NCI-H1048 (cell line): ENCODE data around the gene P2RX1.
"Not testable (repeated sequence)": the region's sequence is repeated elsewhere in the genome, so short reads cannot be mapped to it uniquely, and the experiment has no call there.

Experiments used
- DNase-seq: peaks from one replicate; lab custom pipeline; 2025; lab: John Stamatoyannopoulos, UW

The P2RX1 gene

DNA sequence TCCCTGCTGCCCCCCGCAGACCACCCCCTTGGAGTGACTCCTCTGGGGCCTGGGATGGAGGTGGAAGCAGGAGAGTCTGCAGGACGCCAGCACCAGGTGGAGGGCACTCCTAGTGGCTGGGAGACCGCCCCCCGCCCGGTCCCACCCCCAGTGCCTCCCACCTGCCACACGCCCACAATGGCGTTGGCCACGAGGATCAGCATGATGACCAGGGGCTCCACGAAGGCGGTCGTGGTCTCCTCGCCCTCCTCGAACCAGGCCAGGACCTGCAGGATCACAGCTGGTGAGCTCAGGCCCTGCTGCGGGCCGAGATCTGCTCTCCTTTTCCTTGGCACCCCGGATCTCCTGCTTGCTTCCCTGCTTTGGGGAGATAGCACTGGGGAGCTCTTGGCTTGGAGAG, 35.2 kb upstream of the P2RX1 start:
- no peak for DNase-seq

DNA sequence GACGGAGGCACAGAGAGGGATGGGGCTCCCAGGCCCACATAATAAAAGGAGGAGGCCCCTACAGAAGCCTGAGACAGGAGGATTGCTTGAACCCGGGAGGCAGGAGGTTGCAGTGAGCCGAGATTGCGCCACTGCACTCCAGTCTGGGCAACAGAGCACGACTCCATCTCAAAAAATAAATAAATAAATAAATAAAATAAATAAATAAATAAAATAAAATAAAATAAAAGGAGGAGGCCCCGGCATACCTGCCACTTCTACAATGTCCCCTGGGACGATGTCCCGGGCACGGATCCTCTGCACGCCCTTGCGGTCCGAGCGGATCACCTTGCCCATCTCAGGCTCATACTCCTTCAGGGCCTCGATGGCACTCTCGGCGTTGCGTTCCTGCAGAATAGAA, 34.7 kb upstream of the P2RX1 start:
- no peak for DNase-seq

DNA sequence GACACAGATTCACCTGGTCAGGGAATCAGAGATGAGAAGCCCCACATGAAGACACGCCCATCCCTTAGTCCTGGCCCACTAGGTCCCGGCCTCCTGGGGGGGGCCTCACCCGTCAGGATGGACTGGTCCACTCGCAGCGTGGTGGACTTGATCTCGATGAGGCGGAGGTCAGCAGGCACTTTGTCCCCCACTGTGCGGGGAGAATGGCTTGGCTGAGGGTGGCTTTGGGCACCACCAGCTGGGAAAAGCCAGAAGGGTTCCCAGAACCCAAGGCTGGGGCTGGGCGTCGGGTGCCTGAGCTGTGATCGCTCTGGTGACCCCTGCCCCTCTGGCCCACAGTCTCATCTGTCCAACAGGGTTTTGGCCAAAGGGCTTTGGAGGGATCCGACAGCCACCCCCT, 34.3 kb upstream of the P2RX1 start:
- no peak for DNase-seq

DNA sequence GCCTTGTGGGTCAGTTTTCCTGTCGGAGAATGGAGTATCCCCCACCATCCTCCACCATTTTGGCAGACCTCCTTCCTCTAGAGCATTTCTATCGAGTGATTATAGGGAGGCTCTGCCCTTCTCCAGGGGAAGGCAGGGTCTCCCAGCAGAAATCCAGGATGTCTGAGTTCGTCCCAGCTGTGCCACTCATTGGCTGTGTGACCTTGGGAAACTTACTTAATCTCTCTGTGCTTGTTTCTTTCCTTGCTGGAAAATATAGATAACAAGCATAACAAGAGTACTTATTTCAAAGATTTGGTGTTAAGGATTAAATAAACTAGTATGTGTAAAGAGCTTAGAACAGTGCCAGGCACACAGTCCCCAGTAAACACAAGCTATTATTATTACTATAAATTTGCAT, 33.2 kb upstream of the P2RX1 start:
- no peak for DNase-seq

DNA sequence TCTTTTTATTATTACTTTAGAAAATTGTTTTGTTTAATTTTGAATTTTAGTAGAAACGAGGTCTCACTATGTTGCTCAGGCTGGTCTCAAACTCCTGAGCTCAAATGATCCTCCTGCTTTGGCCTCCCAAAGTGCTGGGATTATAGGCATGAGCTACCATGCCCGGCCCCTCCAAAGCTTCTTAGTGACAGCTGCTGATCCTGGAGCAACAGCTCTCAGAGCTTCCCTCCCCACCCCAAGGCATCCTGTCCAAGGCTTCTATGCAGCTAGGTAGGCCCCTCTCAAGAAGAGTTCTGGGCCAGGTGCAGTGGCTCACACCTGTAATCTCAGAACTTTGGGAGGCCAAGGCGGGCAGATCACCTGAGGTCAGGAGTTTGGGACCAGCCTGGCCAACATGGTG, 32.3 kb upstream of the P2RX1 start:
- not testable (repeated sequence) for DNase-seq

DNA sequence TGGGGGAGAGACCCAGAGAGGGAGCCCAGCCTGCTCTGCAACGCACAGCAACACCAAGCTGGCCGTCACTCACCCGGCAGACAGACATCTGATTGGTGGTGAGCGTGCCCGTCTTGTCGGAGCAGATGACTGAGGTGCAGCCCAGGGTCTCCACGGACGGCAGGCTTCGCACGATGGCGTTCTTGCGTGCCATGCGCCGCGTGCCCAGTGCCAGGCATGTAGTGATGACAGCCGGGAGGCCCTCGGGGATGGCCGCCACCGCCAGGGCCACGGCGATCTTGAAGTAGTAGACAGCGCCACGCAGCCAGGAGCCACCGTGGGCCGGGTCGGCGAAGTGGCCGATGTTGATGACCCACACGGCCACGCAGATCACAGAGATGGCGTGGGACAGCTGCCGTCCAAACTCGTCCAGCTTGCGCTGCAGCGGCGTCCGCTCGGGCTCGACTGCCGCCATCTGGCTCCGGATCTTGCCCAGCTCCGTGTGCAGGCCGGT, 31.1 kb upstream of the P2RX1 start:
- no peak for DNase-seq

DNA sequence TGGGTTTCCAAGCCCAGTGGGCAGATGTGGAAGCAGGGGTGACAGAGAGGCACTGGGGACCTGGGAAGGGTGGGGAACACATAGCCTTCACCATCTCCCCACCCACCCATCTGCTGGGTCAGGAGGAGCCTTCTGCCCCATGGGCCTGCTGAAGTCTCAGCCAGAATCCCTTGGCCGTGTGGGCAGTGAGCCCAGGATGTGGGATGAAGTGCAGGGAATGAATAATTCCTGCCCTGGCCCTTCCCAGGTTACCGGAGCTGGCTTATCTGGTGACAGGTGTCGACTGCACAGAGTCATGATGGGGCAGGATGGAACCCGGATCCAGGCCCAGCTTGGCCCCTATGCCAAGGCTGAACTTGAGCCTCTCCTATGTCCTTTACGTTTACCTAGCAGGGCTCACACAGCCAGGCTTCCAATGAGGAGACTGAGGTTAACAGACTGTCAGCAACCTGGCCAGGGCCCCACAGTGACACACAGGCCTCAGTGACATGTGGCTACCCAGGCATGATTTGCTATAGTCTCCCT, 30.5 kb upstream of the P2RX1 start:
- no peak for DNase-seq

DNA sequence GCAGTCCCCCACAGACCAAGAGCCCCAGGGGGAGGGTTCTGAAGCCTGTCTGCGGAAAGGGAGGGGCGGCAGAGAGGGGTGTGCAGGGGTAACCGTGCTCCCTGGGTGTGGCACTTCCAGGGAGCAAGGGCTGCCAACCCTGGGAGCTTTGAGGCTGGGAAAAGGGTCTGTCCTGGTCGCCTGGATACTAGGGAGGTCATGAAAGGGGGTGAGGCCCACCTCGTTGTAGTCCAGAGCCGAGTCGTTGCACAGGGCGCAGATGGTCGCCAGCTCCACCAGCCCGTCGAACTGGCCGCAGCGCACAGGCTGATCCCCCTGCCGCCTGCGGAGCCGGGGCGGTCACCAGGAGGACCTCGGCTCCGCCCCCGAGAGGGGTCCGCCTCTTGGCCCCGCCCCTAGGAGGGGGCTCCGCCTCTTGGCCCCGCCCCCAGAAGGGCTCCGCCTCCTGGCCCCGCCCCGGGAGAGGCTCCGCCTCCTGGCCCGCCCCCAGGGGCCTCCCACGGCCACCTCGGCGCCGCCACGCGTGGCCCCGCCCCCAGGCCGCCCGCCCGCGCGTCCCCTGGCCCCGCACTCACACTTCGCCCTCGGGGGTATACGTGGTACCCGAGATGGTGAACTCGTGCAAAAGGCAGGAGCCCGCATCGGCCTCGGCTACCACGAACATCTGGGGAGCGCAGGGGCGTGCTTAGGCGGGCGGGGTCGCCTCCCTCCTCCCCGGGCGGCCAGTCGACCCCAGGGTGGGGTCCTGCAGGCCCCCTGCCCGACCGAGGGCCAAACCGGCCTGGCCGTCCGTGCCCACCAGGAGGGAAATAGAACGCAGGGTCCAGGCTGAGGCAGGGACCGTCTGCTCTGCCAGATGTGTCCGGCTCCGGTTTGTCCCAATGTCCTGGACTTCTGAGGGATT, 28.5 kb upstream of the P2RX1 start:
- peak; percentile 41 for DNase-seq

DNA sequence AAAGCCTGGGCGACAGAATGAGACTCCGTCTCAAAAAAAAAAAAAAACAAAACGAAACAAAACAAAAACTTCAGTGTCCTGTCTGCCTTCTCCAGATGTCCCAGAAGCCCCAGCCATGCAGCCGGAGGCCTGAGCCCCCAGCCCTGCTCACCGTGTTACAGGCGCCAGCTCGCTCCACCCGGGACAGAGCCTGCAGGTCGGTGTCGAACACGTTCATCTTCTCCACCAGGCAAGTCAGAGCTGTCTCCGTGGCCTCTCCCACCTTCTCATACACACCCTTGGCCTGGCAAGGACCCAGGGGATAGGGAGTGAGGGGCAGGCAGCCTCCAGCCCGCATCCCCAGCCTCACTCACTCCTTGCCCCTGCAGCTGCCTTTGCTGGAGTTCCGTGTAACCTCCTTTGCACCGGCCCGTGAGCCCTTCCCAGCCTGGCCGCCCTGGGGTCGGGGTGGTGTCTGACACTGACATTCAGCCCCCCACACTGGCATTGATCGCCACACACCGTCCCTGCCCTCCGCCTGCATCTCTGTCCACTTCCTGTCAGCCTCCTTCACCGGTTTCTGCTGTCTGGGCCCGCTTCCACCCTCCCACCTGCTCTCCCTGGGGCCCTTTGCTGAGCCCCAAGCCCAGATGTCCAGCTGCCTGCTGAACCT, 27.1 kb upstream of the P2RX1 start:
- no peak for DNase-seq

DNA sequence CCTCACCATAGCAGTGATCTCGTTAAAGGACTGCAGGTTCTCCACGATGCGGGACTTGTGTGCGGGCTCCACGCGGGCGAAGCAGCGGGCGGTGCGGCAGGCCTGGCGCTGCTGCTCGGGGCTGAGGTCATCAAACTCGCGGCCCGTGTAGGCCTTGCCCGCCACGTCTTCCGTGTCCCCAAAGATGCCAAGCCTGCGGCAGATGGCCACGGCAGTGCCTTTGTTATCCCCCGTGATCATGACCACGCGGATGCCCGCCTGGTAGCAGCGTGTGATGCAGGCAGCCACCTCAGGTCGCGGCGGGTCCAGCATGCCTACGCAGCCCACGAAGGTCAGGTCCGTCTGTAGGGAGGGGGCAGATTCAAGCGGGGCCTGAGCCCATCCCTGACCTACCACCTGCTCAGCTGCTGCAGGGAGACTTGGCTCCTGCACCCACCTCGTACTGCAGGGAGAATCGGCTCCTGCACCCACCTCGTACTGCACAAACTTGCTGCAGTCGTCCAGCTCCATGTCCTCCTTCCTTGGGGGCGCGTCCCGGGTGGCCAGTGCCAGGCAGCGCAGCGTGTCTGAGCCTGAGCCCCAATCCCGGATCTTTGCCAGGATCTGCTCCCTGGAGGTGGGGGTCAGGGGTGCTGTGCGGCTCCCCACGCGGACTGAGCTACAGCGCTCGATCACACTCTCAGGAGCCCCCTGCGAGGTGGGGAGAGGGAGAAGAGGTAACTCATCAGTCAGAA, 24.9 kb upstream of the P2RX1 start:
- DNase-seq, result no peak

DNA sequence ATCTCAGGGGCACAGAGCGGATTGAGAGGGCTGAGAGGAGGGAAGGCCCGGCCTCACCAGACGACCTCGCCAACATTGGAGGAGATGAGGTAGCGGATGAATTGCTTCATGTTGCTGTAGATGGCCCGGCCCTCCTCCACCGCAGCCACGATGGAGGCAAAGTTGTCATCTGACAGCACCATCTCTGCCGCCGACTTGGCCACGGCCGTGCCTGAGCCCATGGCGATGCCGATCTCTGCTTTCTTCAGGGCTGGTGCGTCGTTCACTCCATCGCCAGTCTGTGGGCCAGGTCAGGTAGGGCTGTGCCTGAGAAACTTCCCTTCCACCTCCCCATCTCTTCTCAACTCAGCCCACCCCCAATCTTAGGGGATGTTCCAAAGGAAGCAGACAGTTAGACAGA, 21.1 kb upstream of the P2RX1 start:
- DNase-seq, result no peak

DNA sequence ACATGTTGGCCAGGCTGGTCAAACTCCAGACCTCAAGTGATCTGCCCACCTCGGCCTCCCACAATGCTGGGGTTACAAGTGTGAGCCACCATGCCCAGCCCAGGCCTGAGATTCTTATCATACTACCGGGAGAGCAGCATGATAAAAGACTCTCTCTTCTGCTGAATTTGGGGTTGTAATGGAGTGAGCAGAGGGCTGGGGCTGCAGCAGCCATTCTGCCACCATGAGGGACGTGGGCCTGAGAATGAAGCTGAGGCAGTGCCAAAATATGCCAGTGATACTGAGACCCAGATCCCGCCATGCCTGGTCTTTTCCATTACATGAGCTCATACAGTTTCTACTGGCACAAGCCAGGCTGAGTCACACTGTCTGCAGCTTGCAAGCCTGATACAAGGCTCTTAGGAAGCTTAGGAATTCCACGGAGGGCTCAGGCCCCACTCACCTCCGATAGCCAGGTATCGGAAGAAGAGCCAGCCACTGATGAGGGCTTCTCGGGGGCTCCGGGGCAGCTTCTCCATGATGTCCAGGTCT, 19.6 kb upstream of the P2RX1 start:
- no peak for DNase-seq

DNA sequence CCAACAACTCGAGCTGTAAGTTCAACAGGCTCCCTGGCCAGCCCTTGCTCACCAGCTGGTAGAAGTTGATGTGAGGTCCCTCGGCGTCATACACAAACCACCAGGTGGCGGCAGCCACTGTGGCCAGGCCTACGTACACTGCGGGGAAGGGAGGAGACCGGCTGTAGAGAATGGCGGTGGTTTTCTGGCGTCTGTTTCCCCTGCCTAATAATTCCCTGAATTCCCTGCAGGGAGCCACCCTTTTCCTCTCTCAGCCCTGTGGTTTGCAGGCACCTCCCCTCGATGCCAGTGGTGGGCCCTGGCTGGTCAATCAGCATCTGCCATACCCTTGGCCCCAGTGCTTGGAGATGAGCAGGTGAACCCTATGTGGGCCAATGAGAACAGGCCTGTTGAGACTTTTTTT, 18.9 kb upstream of the P2RX1 start:
- no peak for DNase-seq

DNA sequence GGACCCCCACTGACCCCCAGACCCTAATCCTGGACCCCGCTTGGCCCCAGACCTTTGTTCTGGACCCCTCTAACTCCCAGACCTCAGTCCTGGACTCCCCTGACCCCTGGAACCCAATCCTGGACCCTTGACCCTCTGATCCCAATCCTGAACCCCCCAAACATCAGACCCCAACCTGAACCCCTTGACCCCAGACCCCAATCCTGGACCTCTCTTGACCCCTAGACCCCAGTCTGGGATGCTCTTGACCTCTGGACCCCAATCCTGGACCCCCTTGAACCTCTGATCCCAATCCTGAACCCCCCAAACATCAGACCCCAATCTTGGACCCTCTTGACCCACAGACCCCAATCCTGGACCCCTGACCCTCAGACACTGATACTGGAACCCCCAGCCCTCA, 13.5 kb upstream of the P2RX1 start:
- no peak for DNase-seq

DNA sequence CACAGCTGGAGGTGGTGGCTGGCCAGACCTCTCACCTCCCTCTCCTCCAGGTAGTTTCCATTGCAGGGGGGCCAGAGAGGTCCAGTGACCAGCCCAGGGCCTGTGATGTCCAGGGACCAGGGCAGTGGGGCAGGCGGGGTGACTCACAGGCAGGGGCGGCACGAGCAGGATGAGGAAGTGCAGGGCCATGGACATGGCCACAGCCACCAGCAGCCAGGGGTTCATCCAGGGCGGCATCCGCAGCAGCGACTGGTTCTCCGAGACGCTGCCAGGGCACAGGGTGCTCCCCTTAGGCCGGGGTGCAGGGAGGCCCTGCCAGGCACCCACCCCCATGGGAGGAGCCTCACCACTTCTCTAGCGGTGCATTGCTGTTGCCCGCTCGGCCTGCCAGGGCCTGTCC, 12.9 kb upstream of the P2RX1 start:
- DNase-seq, result no peak

DNA sequence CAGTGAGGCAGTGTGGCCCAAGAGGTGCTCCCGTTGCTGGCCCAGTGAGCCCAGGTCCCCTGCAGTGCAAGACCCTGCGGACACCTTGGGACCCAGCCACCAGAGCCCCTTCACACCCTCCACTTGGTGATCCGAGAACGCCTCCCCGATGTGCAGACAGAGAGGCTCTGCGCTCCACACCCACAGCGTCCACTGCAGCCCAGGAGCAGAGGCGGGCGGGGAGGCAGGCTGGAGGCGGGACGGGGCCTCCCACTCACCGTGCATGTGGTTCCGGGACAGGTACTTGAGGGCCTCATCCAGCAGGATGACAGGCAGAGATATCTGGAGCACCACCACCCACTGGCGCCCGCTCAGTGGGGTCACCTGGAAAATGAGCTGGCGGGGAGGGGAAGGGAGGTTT, 12.1 kb upstream of the P2RX1 start:
- DNase-seq, result no peak

DNA sequence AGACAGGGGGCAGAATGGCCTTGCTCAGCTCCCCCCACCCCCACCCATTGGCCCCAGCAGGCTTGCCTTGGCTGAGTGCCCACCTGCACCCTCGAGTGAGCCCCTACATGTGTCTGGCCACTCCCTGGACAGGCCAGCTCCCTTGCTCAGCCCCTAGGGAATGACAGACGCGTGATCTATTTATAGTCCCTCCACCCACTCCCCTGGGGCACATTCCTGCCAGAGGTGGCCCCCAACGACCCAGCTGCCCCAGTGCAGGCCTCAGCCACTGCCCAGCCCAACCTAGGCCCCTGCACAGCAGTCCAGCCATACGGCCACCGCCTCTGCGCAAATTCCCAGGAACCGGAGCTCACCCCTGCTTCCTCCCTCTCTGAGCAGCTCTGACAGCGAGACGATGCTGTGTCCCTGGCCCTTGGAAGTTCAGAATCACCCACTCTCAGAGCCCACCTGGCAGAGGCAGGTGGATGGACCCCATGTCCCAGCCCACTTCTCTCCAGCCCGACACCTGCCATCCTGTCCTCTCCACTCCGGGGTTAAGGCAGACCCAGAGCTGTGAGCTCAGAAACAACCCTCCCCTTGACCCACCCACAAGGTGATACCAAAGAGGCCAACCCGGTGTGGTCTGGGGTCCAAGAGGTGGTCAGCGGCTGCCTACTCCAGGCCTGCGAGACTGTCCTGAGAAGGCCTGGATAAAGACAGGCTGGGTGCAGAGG, 11.5 kb upstream of the P2RX1 start:
- DNase-seq, result no peak

DNA sequence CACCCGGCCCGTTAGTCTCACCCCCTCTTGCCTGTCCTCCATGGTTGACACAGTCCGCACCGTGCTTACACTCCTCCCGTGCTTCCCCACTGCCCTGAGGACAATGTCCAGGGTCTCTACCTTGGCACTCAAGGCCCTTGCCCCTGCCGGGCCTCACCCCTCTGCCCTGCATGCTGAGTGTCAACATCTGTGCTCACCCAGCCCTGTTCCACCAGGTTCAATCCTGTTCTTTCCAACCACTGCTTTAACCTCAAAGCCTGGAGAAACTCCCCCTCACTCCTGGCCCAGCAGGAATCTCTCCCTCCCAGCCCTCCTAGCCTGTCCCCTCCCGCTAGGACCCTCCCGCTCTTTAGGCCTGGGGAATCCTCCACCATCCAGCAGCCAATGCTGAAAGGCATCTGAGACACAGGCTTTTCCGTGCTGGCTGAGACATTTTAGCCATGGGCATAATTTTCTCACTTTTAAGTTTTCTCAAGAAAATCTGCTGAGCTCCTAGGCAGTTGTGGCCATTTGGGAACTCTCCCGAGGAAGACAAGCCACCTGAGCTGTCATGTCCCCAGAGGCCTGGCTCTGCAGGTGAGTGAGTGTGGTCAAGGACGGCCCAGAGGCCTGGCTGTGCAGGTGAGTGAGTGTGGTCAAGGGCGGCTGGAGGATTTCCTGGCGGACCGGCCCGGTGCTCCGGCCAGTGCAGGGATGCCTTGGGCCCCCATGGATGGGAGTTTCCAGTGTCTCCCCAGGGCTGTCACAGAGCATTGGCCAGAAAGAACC, 10.8 kb upstream of the P2RX1 start:
- DNase-seq, result no peak

DNA sequence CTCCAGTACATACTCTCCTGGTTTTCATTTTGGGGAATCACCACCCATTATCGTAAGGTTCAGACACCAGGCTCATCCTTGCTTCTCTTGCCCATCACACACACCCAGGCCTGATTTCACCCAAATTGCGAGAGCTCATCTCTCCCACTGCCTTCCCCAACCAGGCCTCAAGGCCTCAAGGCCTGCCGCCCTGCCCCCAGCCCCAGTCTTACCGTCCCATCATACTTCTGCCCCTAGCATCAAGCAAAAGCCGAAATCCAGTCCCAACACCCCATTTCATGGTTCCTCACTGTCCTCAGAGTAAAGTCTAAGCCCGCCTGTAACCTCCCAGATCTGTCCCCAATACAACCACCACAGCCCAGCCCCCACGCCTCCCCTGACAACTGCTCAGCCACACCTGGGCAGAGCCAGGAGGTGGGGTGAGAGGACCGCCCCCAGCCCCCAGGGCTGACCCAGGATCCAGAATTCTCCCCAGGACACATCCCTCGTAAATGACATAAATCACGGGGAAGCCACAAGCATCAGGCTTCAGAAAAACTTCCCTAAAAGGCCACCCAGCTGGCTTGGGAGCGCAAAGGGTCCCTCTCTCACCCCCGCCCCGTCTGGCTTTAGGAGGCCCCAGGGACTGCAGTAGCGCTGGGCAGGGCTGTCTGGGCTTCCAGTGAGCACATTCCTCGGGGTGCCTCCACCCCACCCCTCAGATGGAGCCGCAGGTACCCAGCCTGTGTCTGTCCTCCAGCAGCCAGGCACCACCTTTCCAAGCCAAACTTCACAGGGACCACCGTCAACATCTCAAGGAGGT, 9.6 kb upstream of the P2RX1 start:
- no peak for DNase-seq
